ENCODE measurements around the gene RNF208. TPM values are rescaled to one million over a fixed set of nuclear protein-coding genes. Genes with fewer than 3 reads are reported as not detected.
A peak's percentile ranks its signal among the peaks of the same experiment; 100 is the strongest.

The RNF208 gene
- polyA plus RNA-seq, 2 of the 4 experiments (the other 2 are of a cell fraction): 0.06 to 1.7 TPM

GRCh38 chr9:137240841-137241489 lies 18.9 kb upstream of the RNF208 start, which contains the start of gene TUBB4B:
Gene TUBB4B (plus strand): TSS chr9:137241287. CDS start chr9:137241361, 74 bp downstream.
- POLR2A ChIA-PET: interaction anchor here (0.5 to 3.3 kb wide), 49 partner anchors 9 to 378 kb away, joined by 3 to 97 read pairs (median 5); partner anchors contain the start of genes ANAPC2, CYSRT1, DPP7 and EHMT1
- CTCF ChIA-PET: interaction anchor here (0.9 to 13.1 kb wide), 11 partner anchors 9 to 211 kb away, joined by 3 to 236 read pairs (median 4); partner anchors contain the start of genes CYSRT1, NELFB, NRARP and RNF208
- peak; percentile 61 to 78 for ATAC-seq
- TF ChIP-seq TFCP2L1 (CRISPR knock-in tag; IDR thresholded peaks at IDR 0.05) (peak; percentile 90), POLR2A (IDR thresholded peaks at IDR 0.05; ENCODE audit: low read length) (peak; percentile 100), HMGXB4 (CRISPR knock-in tag; IDR thresholded peaks at IDR 0.05; ENCODE audit: borderline replicate concordance) (no peak), HES2 (IDR thresholded peaks at IDR 0.05) (no peak), HDAC2 (IDR thresholded peaks at IDR 0.05) (no peak), GATA3 (IDR thresholded peaks at IDR 0.05; ENCODE audit: borderline replicate concordance) (peak; percentile 28; the same call in 1 of the 2 replicates), HOXA7 (CRISPR knock-in tag; IDR thresholded peaks at IDR 0.05) (no peak), RFX5 (IDR thresholded peaks at IDR 0.05) (peak; percentile 78), REST (IDR thresholded peaks at IDR 0.05) (peak; percentile 55; the same call in 1 of the 2 replicates), PBX3 (IDR thresholded peaks at IDR 0.05) (peak; percentile 100), FOSB (CRISPR knock-in tag; IDR thresholded peaks at IDR 0.05) (no peak), PHF8 (IDR thresholded peaks at IDR 0.05; ENCODE audit: borderline replicate concordance, low read depth) (peak; percentile 52; the same call in 1 of the 2 replicates), JUN (IDR thresholded peaks at IDR 0.05) (peak; percentile 97 to 100), EHMT2 (IDR thresholded peaks at IDR 0.05; ENCODE audit: low read depth) (no peak), EP300 (IDR thresholded peaks at IDR 0.05) (no peak), RCOR1 (IDR thresholded peaks at IDR 0.05; ENCODE audit: low read depth, low read length) (no peak), MAX (IDR thresholded peaks at IDR 0.05) (peak; percentile 17; the same call in 1 of the 2 replicates), TP53 (CRISPR knock-in tag; IDR thresholded peaks at IDR 0.05) (peak; percentile 87; the same call in 1 of the 2 replicates), BCL3 (IDR thresholded peaks at IDR 0.05) (peak; percentile 99)
- Histone ChIP-seq H3K27ac (peak within 1 kb of the TSS; percentile 98 to 99), H3K9me3 (no peaks in the 10 kb centered on the region), H3K4me2 (peak within 1 kb of the TSS; percentile 98), H3K4me3 (peak within 1 kb of the TSS; percentile 91), H3K4me1 (peaks cover 54% of the 10 kb centered on the region)
- 2% methylated on average over 24 of the region's 67 CpGs for WGBS (ENCODE audit: missing lambda C conversion rate)
- DNase-seq (ENCODE audit: low read depth in 1 of 2, low spot score in 1 of 2): peak; percentile 99 to 100
- FAIRE-seq: peak; percentile 95
